Measurements from ENCODE around the gene ZC3H4. TPM values are rescaled to one million over a fixed set of nuclear protein-coding genes. Genes with fewer than 3 reads are reported as not detected.

Gene ZC3H4
- total and polyA plus RNA-seq, 2 experiments from 2014 or later: 26.7 to 36.9 TPM

DNA sequence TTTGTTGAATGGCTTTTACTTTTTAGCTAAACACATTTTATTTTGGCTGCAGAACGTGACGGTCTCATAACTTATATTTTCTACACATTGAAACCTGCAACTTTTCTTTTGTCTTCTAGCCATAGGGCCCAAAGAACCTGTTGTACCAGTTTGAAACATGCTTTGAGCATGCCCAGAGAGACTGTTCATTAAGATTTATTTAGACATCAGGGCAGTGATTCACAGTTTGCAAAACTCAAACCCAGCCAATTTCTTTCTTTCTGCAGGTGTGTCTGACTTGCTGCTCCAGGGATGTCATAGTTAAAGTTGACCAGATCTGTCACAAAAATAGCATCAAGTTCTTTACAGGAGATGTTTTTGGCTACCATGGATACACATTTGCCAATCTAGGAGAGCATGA lies 39.1 kb upstream of the ZC3H4 start:
- no peak overlapping the region for H3K27ac Mint-ChIP-seq
- Histone ChIP-seq H3K36me3 (ENCODE audit: insufficient read depth) (peaks cover 62% of the 10 kb centered on the region), H2AFZ (no peak overlapping the region), H3K27ac (ENCODE audit: low read depth) (peak overlapping the region; percentile 98), H3F3A (replicated peaks; ENCODE audit: low read depth) (peaks cover 48% of the 10 kb centered on the region), H3K27me3 (ENCODE audit: insufficient read depth) (no peaks in the 10 kb centered on the region), H3K79me2 (replicated peaks; ENCODE audit: insufficient read depth) (peaks cover 76% of the 10 kb centered on the region), H3K4me2 (no peak overlapping the region), H3K4me1 (ENCODE audit: insufficient read depth) (peaks cover 15% of the 10 kb centered on the region), H3K4me3 (no peak overlapping the region), H3K9me2 (ENCODE audit: insufficient read depth) (no peaks in the 10 kb centered on the region), H4K20me1 (replicated peaks; ENCODE audit: insufficient read depth) (peaks cover 40% of the 10 kb centered on the region)
- no peaks in the 10 kb centered on the region for H3K9me3 Mint-ChIP-seq
- no peak for ATAC-seq
- no peak for TF ChIP-seq EZH2phosphoT487 (IDR thresholded peaks at IDR 0.05; ENCODE audit: unreplicated experiment)
- H3K4me1 Mint-ChIP-seq: peaks cover 26% of the 10 kb centered on the region
- no peak for DNase-seq (ENCODE audit: low spot score)
- H3K27me3 Mint-ChIP-seq (ENCODE audit: insufficient read depth, low read depth, poor library complexity): peaks cover 10% of the 10 kb centered on the region
- H3K36me3 Mint-ChIP-seq (ENCODE audit: low read depth): peaks cover 95% of the 10 kb centered on the region
- no peak overlapping the region for H3K4me3 Mint-ChIP-seq

DNA sequence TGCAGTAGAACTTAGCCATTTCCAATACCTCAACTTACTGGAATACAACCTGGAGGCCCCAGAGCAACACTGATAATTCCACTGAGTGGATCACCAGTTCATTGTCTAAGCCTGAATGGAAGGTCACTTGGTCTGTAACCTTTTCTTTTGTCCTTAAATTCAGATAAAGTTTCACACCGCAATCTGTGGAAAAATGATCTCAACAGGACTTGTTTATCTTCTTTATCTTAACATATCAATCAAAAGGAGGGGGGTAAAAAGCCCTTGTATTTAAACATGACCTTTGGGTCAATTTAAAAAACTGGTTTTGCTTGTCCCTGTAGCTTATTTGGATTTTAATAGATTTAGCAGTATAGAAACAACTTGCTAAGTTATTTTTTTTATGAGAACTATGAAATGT lies 38.6 kb upstream of the ZC3H4 start:
- Mint-ChIP-seq H3K27me3 (ENCODE audit: insufficient read depth, low read depth, poor library complexity) (peaks cover 9% of the 10 kb centered on the region), H3K9me3 (no peaks in the 10 kb centered on the region), H3K4me1 (peaks cover 22% of the 10 kb centered on the region), H3K4me3 (no peak overlapping the region), H3K36me3 (ENCODE audit: low read depth) (peaks cover 95% of the 10 kb centered on the region), H3K27ac (no peak overlapping the region; the same call in 1 of the 2 replicates)
- Histone ChIP-seq H2AFZ (no peak overlapping the region), H3K36me3 (ENCODE audit: insufficient read depth) (peaks cover 62% of the 10 kb centered on the region), H3K4me3 (no peak overlapping the region), H4K20me1 (replicated peaks; ENCODE audit: insufficient read depth) (peaks cover 40% of the 10 kb centered on the region), H3K4me2 (no peak overlapping the region), H3K27ac (ENCODE audit: low read depth) (peak overlapping the region; percentile 98), H3K9me2 (ENCODE audit: insufficient read depth) (no peaks in the 10 kb centered on the region), H3K4me1 (ENCODE audit: insufficient read depth) (peaks cover 15% of the 10 kb centered on the region), H3K79me2 (replicated peaks; ENCODE audit: insufficient read depth) (peaks cover 80% of the 10 kb centered on the region), H3K27me3 (ENCODE audit: insufficient read depth) (no peaks in the 10 kb centered on the region), H3F3A (replicated peaks; ENCODE audit: low read depth) (peaks cover 48% of the 10 kb centered on the region)
- no peak for ATAC-seq
- TF ChIP-seq, protein P1, sequence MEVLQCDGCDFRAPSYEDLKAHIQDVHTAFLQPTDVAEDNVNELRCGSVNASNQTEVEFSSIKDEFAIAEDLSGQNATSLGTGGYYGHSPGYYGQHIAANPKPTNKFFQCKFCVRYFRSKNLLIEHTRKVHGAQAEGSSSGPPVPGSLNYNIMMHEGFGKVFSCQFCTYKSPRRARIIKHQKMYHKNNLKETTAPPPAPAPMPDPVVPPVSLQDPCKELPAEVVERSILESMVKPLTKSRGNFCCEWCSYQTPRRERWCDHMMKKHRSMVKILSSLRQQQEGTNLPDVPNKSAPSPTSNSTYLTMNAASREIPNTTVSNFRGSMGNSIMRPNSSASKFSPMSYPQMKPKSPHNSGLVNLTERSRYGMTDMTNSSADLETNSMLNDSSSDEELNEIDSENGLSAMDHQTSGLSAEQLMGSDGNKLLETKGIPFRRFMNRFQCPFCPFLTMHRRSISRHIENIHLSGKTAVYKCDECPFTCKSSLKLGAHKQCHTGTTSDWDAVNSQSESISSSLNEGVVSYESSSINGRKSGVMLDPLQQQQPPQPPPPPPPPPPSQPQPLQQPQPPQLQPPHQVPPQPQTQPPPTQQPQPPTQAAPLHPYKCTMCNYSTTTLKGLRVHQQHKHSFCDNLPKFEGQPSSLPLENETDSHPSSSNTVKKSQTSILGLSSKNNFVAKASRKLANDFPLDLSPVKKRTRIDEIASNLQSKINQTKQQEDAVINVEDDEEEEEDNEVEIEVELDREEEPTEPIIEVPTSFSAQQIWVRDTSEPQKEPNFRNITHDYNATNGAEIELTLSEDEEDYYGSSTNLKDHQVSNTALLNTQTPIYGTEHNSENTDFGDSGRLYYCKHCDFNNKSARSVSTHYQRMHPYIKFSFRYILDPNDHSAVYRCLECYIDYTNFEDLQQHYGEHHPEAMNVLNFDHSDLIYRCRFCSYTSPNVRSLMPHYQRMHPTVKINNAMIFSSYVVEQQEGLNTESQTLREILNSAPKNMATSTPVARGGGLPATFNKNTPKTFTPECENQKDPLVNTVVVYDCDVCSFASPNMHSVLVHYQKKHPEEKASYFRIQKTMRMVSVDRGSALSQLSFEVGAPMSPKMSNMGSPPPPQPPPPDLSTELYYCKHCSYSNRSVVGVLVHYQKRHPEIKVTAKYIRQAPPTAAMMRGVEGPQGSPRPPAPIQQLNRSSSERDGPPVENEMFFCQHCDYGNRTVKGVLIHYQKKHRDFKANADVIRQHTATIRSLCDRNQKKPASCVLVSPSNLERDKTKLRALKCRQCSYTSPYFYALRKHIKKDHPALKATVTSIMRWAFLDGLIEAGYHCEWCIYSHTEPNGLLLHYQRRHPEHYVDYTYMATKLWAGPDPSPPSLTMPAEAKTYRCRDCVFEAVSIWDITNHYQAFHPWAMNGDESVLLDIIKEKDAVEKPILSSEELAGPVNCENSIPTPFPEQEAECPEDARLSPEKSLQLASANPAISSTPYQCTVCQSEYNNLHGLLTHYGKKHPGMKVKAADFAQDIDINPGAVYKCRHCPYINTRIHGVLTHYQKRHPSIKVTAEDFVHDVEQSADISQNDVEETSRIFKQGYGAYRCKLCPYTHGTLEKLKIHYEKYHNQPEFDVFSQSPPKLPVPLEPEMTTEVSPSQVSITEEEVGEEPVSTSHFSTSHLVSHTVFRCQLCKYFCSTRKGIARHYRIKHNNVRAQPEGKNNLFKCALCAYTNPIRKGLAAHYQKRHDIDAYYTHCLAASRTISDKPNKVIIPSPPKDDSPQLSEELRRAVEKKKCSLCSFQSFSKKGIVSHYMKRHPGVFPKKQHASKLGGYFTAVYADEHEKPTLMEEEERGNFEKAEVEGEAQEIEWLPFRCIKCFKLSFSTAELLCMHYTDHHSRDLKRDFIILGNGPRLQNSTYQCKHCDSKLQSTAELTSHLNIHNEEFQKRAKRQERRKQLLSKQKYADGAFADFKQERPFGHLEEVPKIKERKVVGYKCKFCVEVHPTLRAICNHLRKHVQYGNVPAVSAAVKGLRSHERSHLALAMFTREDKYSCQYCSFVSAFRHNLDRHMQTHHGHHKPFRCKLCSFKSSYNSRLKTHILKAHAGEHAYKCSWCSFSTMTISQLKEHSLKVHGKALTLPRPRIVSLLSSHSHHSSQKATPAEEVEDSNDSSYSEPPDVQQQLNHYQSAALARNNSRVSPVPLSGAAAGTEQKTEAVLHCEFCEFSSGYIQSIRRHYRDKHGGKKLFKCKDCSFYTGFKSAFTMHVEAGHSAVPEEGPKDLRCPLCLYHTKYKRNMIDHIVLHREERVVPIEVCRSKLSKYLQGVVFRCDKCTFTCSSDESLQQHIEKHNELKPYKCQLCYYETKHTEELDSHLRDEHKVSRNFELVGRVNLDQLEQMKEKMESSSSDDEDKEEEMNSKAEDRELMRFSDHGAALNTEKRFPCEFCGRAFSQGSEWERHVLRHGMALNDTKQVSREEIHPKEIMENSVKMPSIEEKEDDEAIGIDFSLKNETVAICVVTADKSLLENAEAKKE (CRISPR knock-in tag; IDR thresholded peaks at IDR 0.05): no peak
- TF ChIP-seq NANOG (IDR thresholded peaks at IDR 0.05; ENCODE audit: borderline replicate concordance) (no peak), POLR2AphosphoS5 (IDR thresholded peaks at IDR 0.05; ENCODE audit: low read depth) (no peak)
- DNase-seq (ENCODE audit: low spot score): no peak
